ENCODE results near the gene MED20. TPM values are rescaled to one million over a fixed set of nuclear protein-coding genes. Genes with fewer than 3 reads are reported as not detected.

The MED20 gene, protein sequence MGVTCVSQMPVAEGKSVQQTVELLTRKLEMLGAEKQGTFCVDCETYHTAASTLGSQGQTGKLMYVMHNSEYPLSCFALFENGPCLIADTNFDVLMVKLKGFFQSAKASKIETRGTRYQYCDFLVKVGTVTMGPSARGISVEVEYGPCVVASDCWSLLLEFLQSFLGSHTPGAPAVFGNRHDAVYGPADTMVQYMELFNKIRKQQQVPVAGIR
- 10 to 100 TPM in 1 of 6 donors, 1 to 10 TPM in 5; 5.8 to 13.1 (median 8.7) TPM for total RNA-seq
- polyA plus RNA-seq, result 1 to 10 TPM; 5.3 to 9.3 TPM

DNA sequence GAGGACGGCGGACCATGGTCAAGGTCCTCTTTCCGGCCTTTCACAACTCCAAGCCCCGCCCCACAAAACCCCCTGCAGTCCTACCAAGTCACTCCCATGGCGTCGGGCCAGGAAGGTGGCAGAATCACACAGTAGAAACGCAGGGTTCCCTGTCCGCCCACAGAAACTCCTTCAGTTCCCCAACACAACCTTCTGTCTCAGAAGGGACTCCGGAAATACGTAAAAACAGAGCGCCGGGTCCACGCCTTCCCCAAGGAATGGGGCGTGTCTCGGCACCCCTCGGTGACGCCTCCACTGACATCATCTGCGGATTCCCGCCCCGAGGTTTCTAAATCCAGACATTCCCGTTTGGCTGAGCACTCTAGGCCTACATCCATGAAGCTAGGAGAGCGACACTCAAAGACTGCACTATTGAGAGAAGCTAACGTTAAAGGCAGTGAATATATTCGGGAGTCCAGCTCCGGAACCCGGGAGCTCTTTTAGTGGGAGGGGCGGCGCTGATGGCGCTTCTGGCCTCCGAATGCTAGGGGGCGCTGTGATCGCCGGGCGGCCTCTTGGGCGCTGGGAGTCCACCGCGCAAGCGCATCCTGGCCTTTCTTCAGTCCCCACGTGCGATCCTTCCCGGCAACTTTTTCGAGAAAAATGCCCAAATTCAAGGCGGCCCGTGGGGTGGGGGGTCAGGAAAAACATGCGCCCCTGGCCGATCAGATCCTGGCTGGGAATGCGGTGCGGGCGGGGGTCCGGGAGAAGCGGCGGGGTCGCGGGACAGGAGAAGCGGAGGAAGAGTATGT, at the start of gene MED20, which contains the start of gene BYSL:
Gene MED20 (minus strand): TSS at position 219 of the 791 bp plus-strand sequence. CDS start 121 bp downstream, at position 98.
Gene BYSL (plus strand): TSS at position 579 of the 791 bp plus-strand sequence. CDS start 64 bp downstream, at position 643.
- intact Hi-C loops (cut with DNase I), result no loop called here
- no peaks in the 10 kb centered on the region for H3K27me3 ChIP-seq
- TF ChIP-seq, protein P1, sequence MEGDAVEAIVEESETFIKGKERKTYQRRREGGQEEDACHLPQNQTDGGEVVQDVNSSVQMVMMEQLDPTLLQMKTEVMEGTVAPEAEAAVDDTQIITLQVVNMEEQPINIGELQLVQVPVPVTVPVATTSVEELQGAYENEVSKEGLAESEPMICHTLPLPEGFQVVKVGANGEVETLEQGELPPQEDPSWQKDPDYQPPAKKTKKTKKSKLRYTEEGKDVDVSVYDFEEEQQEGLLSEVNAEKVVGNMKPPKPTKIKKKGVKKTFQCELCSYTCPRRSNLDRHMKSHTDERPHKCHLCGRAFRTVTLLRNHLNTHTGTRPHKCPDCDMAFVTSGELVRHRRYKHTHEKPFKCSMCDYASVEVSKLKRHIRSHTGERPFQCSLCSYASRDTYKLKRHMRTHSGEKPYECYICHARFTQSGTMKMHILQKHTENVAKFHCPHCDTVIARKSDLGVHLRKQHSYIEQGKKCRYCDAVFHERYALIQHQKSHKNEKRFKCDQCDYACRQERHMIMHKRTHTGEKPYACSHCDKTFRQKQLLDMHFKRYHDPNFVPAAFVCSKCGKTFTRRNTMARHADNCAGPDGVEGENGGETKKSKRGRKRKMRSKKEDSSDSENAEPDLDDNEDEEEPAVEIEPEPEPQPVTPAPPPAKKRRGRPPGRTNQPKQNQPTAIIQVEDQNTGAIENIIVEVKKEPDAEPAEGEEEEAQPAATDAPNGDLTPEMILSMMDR (IDR thresholded peaks at IDR 0.05), result peak; percentile 77 to 96 (median 94)
- DNase-seq (peak; percentile 89 to 98 (median 94)), ATAC-seq (peak; percentile 98 to 99 (median 98)), FAIRE-seq (no peak)
- WGBS, 2 donors, result 0% methylated on average over 54 to 55 of the region's 55 CpGs
- peaks cover 12 to 22% (median 19%) of the 10 kb centered on the region in 3 donors for H3K4me1 ChIP-seq
- H3K36me3 ChIP-seq, result no peaks in the 10 kb centered on the region
- peak within 1 kb of the TSS; percentile 95 to 99 (median 96) for H3K27ac ChIP-seq
- no peaks in the 10 kb centered on the region for H3K9me3 ChIP-seq
- peak within 1 kb of the TSS; percentile 67 to 82 (median 75) for H3K4me3 ChIP-seq

DNA sequence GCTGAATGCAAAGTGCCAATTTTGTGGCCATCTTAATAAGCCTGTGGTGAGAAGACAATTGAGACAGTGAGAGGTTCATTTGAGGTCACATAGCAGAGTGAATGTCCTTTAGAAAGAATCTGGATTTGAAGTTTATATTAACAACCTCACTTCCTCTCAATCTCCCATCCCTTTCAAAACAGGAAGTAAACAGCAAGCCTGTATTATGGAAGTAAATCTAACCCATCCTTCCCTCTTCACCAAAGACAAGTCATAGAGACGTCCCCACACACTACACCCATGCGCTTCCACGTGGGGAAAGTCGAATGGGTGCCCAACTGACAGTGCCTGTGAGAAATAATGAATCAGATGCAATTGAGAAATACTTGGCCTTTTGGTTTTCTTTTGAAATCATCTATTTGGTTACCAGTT, 49.5 kb upstream of the MED20 start:
- Histone ChIP-seq H3K27ac (no peak overlapping the region), H3K4me1 (no peaks in the 10 kb centered on the region), H3K27me3 (no peaks in the 10 kb centered on the region), H3K4me3 (no peak overlapping the region), H3K9me3 (no peaks in the 10 kb centered on the region), H3K36me3 (no peaks in the 10 kb centered on the region)
- DNase-seq (peak in 1 of 6 donors; percentile 13), FAIRE-seq (no peak), ATAC-seq (peak in 3 of 4 donors; percentile 35 to 72 (median 60))
- TF ChIP-seq, protein P1 (IDR thresholded peaks at IDR 0.05), result no peak
- WGBS, 2 donors, result 56 to 61% methylated on average over 4 of the region's 4 CpGs
- intact Hi-C loops (cut with DNase I), result no loop called here

DNA sequence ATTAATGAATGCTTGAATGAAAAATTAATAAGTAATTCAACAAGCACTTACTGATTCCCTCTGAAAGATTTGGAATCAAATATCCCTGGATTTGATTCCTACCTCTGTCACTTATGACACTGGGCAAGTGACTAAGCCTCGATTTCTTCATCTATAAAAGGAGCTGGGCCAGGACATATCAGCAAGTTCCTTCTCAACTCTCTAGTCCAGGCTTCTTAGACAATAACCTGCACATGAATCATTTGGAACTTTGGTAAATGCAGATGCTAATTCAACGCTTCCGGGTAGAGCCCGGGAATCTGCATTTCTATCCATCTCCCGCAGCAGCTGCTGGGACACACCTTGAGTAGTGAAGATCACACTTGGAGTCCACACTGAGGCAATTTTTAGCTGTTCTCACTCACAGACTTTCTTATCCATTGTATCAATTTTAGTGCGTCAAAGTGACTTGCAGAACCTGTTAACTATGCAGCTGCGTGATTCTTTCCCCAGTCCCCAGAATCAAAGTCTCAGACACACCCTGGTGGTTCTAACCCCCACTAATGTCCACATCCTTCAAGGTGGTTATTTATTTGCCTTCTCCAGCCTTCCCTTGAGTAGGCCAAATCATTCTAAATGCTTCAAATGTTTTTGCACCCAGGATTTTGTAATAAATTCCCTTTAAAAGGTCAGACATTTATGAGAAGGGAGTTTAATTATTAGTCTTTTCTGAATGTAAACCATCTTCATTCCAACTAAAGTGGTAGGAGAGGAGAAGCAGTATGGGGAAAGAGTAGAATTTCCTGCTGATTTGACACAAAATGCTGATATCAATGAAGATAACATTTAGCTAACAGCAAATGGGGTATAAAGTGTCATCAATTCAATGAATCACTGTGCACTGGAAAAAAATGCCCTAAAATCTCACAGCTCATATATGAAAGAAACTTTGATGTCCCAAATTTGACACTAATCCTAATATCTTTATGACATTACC, 46.7 kb upstream of the MED20 start:
- DNase-seq (no peak), ATAC-seq (no peak), FAIRE-seq (no peak)
- H3K4me1 ChIP-seq, result no peaks in the 10 kb centered on the region
- no peak overlapping the region for H3K4me3 ChIP-seq
- H3K27ac ChIP-seq, result no peak overlapping the region
- no peaks in the 10 kb centered on the region for H3K36me3 ChIP-seq
- WGBS, 2 donors, result 79 to 82% methylated on average over 7 of the region's 7 CpGs
- no peaks in the 10 kb centered on the region for H3K27me3 ChIP-seq
- TF ChIP-seq, protein P1 (IDR thresholded peaks at IDR 0.05), result no peak
- no peaks in the 10 kb centered on the region for H3K9me3 ChIP-seq
- intact Hi-C loops (cut with DNase I), result no loop called here

DNA sequence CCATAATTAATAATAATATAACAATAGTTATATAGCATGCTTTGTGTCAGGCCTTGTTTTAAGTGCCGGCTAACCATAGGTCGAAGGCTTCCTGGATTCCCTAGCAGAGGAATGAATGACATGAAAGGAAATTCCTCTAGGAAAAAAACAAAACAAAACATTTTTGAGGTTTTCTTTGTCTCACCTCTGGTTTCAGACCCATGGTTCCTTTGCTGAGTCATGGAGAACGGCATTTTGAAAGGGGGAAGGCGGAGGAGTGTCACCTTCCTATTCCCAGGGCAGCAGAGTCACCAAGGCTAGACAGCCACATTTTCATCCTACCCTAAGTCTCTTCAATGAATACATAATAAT, 46.0 kb upstream of the MED20 start:
- no peak for ATAC-seq
- TF ChIP-seq, protein P1 (IDR thresholded peaks at IDR 0.05), result no peak
- FAIRE-seq, result no peak

More for the DNA sequence above, 46.0 kb upstream of the MED20 start:
- Histone ChIP-seq H3K27ac (no peak overlapping the region), H3K36me3 (no peaks in the 10 kb centered on the region), H3K4me1 (no peaks in the 10 kb centered on the region), H3K4me3 (no peak overlapping the region), H3K9me3 (no peaks in the 10 kb centered on the region), H3K27me3 (no peaks in the 10 kb centered on the region)
- no peak for DNase-seq
- WGBS, 2 donors, result 84 to 88% methylated on average over 4 of the region's 4 CpGs
- intact Hi-C loops (cut with DNase I), result no loop called here

Data from pancreas (tissue), 10 donors.